HEK293T (cell line): ENCODE measurements around the gene TMEM131L.

ENCODE experiments used
- CTCF ChIA-PET: fragments of 350-600 bp; formaldehyde crosslinking; extraction: SDS; loops from one replicate; lab custom pipeline; 2021; ENCODE audit warnings: antibody characterized with exemption, inconsistent platforms; lab: Yijun Ruan, JAX
- POLR2A ChIA-PET: fragments of 350-600 bp; formaldehyde crosslinking; extraction: SDS; loops from one replicate; lab custom pipeline; 2020; ENCODE audit warnings: antibody characterized with exemption, inconsistent platforms; lab: Yijun Ruan, JAX
- DNase-seq: peaks from one replicate; pipeline ENCODE4 v3.0.0; 2012; ENCODE audit warnings: mixed read lengths; ENCODE audit errors: extremely low spot score
- ARNT ChIP-seq: fragments of 450-650 bp; IDR thresholded peaks from 2 replicates; pipeline ENCODE4 v1.6.1; 2017; ENCODE audit warnings: mild to moderate bottlenecking
- BHLHE40 ChIP-seq: fragments of 450-650 bp; IDR thresholded peaks from 2 replicates; pipeline ENCODE4 v1.6.1; 2016; ENCODE audit warnings: mild to moderate bottlenecking, moderate library complexity, borderline replicate concordance
- CTBP1 ChIP-seq: fragments of 450-650 bp; IDR thresholded peaks from 2 replicates; pipeline ENCODE4 v1.6.1; 2016; ENCODE audit warnings: borderline replicate concordance
- ELF4 ChIP-seq: fragments of 450-650 bp; IDR thresholded peaks from 2 replicates; pipeline ENCODE4 v1.6.1; 2017; ENCODE audit warnings: antibody characterized with exemption
- FOXA1 ChIP-seq: fragments of 450-650 bp; IDR thresholded peaks from 2 replicates; pipeline ENCODE4 v1.6.1; 2016; ENCODE audit warnings: mild to moderate bottlenecking
- FOXK2 ChIP-seq: fragments of 450-650 bp; IDR thresholded peaks from 2 replicates; pipeline ENCODE4 v1.6.1; 2016; ENCODE audit warnings: mild to moderate bottlenecking
- FOXM1 ChIP-seq: fragments of 450-650 bp; IDR thresholded peaks from 2 replicates; pipeline ENCODE4 v1.6.1; 2017; ENCODE audit warnings: mild to moderate bottlenecking, borderline replicate concordance
- HDGF ChIP-seq: fragments of 450-650 bp; IDR thresholded peaks from 2 replicates; pipeline ENCODE4 v1.6.1; 2017; ENCODE audit warnings: antibody characterized with exemption, borderline replicate concordance
- L3MBTL2 ChIP-seq: fragments of 450-650 bp; conservative IDR thresholded peaks from 2 replicates; pipeline ENCODE4 v1.6.1; 2016; ENCODE audit warnings: mild to moderate bottlenecking
- LEF1 ChIP-seq: fragments of 450-650 bp; IDR thresholded peaks from 2 replicates; pipeline ENCODE4 v1.6.1; 2017; ENCODE audit warnings: mild to moderate bottlenecking, borderline replicate concordance
- NFRKB ChIP-seq: fragments of 450-650 bp; IDR thresholded peaks from 2 replicates; pipeline ENCODE4 v1.6.1; 2016; ENCODE audit warnings: mild to moderate bottlenecking, moderate library complexity
- PKNOX1 ChIP-seq: fragments of 450-650 bp; IDR thresholded peaks from 2 replicates; pipeline ENCODE4 v1.6.1; 2016
- SP1 ChIP-seq: fragments of 450-650 bp; IDR thresholded peaks from 2 replicates; pipeline ENCODE4 v1.6.1; 2017
- SUZ12 ChIP-seq: fragments of 450-650 bp; IDR thresholded peaks from 2 replicates; pipeline ENCODE4 v1.6.1; 2016; ENCODE audit warnings: mild to moderate bottlenecking
- TARDBP ChIP-seq: fragments of 450-650 bp; IDR thresholded peaks from 2 replicates; pipeline ENCODE4 v1.6.1; 2016
- ZNF384 ChIP-seq: fragments of 450-650 bp; IDR thresholded peaks from 2 replicates; pipeline ENCODE4 v1.6.1; 2016

TMEM131L gene

GRCh38 chr4:153497988-153498967 lies 32.1 kb downstream of the TMEM131L start:
- no peak for DNase-seq
- ChIA-PET CTCF (interaction anchor here (0.8 to 1.6 kb wide), 3 partner anchors 12 to 34 kb away, joined by 3 to 9 read pairs (median 6); partner anchors contain the start of gene TMEM131L), POLR2A (interaction anchor here (0.8 to 1.8 kb wide), 4 partner anchors 12 to 153 kb away, joined by 3 to 7 read pairs (median 4); partner anchors contain the start of gene TMEM131L)
- TF ChIP-seq FOXA1 = no peak
- TF ChIP-seq ARNT = no peak
- no peak for TF ChIP-seq SP1
- TF ChIP-seq ZNF384 = no peak
- no peak for TF ChIP-seq L3MBTL2
- no peak for TF ChIP-seq PKNOX1
- no peak for TF ChIP-seq FOXK2
- no peak for TF ChIP-seq CTBP1
- TF ChIP-seq LEF1 = no peak
- TF ChIP-seq SUZ12 = no peak
- no peak for TF ChIP-seq FOXM1
- TF ChIP-seq TARDBP = no peak
- no peak for TF ChIP-seq NFRKB
- no peak for TF ChIP-seq BHLHE40

GRCh38 chr4:153499005-153499404 lies 32.8 kb downstream of the TMEM131L start:
- no peak for DNase-seq
- CTCF ChIA-PET = interaction anchor here (0.8 to 1.2 kb wide), 2 partner anchors 13 to 33 kb away, joined by 3 to 6 read pairs; partner anchors contain the start of gene TMEM131L
- POLR2A ChIA-PET = interaction anchor here (1.8 kb wide), 1 partner anchor 12 kb away, joined by 7 read pairs; no protein-coding TSS in a partner anchor
- no peak for TF ChIP-seq FOXM1
- TF ChIP-seq CTBP1 = no peak
- no peak for TF ChIP-seq ZNF384
- no peak for TF ChIP-seq SUZ12

- TF ChIP-seq ELF4 = no peak
- TF ChIP-seq SP1 = no peak
- no peak for TF ChIP-seq FOXM1
- TF ChIP-seq LEF1 = no peak
- no peak for TF ChIP-seq ARNT
- TF ChIP-seq L3MBTL2 = no peak
- TF ChIP-seq CTBP1 = no peak
- TF ChIP-seq NFRKB = no peak
- TF ChIP-seq HDGF = no peak
- TF ChIP-seq FOXA1 = no peak
- no peak for TF ChIP-seq BHLHE40
- ChIA-PET POLR2A (interaction anchor here (1.9 kb wide), 1 partner anchor 35 kb away, joined by 4 read pairs; the partner anchor contains the start of gene TMEM131L), CTCF (interaction anchor here (0.6 kb wide), 1 partner anchor 8 kb away, joined by 3 read pairs; no protein-coding TSS in a partner anchor)
- no peak for DNase-seq
Measured at GRCh38 chr4:153501578-153501977, 35.4 kb downstream of the TMEM131L start.

GRCh38 chr4:153502584-153502983 lies 36.4 kb downstream of the TMEM131L start:
- ChIA-PET POLR2A (interaction anchor here (0.8 kb wide), 2 partner anchors 10 to 36 kb away, joined by 3 to 7 read pairs; partner anchors contain the start of gene TMEM131L), CTCF (no interaction called here)
- no peak for TF ChIP-seq ARNT
- TF ChIP-seq L3MBTL2 = no peak
- TF ChIP-seq SUZ12 = no peak
- no peak for TF ChIP-seq ZNF384
- no peak for TF ChIP-seq FOXA1
- no peak for DNase-seq

GRCh38 chr4:153506341-153507309 lies 40.5 kb downstream of the TMEM131L start:
- CTCF ChIA-PET = interaction anchor here (0.6 to 0.7 kb wide), 2 partner anchors 288 to 395 kb away, joined by 4 to 5 read pairs; no protein-coding TSS in a partner anchor
- POLR2A ChIA-PET = interaction anchor here (1.8 kb wide), 1 partner anchor 40 kb away, joined by 4 read pairs; the partner anchor contains the start of gene TMEM131L
- no peak for TF ChIP-seq NFRKB
- TF ChIP-seq L3MBTL2 = no peak
- TF ChIP-seq ELF4 = no peak
- TF ChIP-seq ZNF384 = no peak
- no peak for TF ChIP-seq TARDBP
- no peak for TF ChIP-seq BHLHE40
- TF ChIP-seq ARNT = no peak
- no peak for TF ChIP-seq LEF1
- TF ChIP-seq SUZ12 = no peak
- TF ChIP-seq FOXK2 = no peak
- no peak for TF ChIP-seq SP1
- TF ChIP-seq PKNOX1 = no peak
- no peak for TF ChIP-seq CTBP1
- no peak for TF ChIP-seq HDGF
- no peak for TF ChIP-seq FOXA1
- no peak for TF ChIP-seq FOXM1
- no peak for DNase-seq
